ENCODE results near the gene DFFB.

GRCh38 chr1:3891329-3891865, 34.1 kb downstream of the DFFB start:
- TF ChIP-seq, protein P1, sequence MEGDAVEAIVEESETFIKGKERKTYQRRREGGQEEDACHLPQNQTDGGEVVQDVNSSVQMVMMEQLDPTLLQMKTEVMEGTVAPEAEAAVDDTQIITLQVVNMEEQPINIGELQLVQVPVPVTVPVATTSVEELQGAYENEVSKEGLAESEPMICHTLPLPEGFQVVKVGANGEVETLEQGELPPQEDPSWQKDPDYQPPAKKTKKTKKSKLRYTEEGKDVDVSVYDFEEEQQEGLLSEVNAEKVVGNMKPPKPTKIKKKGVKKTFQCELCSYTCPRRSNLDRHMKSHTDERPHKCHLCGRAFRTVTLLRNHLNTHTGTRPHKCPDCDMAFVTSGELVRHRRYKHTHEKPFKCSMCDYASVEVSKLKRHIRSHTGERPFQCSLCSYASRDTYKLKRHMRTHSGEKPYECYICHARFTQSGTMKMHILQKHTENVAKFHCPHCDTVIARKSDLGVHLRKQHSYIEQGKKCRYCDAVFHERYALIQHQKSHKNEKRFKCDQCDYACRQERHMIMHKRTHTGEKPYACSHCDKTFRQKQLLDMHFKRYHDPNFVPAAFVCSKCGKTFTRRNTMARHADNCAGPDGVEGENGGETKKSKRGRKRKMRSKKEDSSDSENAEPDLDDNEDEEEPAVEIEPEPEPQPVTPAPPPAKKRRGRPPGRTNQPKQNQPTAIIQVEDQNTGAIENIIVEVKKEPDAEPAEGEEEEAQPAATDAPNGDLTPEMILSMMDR (IDR thresholded peaks at IDR 0.05): no peak
- no peak for TF ChIP-seq EZH2phosphoT487 (IDR thresholded peaks at IDR 0.05)
- no peak for TF ChIP-seq EZH2 (IDR thresholded peaks at IDR 0.05)

Measured in neural progenitor cell (in vitro differentiated cells).